Colonic mucosa (tissue), 4 donors: ENCODE results near the gene TUBA3E. TPM values are rescaled to one million over a fixed set of nuclear protein-coding genes. Genes with fewer than 3 reads are reported as not detected.
"Not testable (repeated sequence)": the region's sequence is repeated elsewhere in the genome, so short reads cannot be mapped to it uniquely, and the experiment has no call there.

Experiments used
- DNase-seq: peaks from one replicate; pipeline ENCODE4 v3.0.0-alpha.2; 2020
- H3K27ac ChIP-seq: fragments of 200-600 bp; one replicate; pipeline ENCODE4 v1.8.0; 2021
- H3K27me3 ChIP-seq: fragments of 200-600 bp; one replicate; pipeline ENCODE4 v1.8.0; 2021
- H3K36me3 ChIP-seq: fragments of 200-600 bp; one replicate; pipeline ENCODE4 v1.8.0; 2021
- H3K4me1 ChIP-seq: fragments of 200-600 bp; one replicate; pipeline ENCODE4 v1.8.0; 2021; ENCODE audit warnings: mild to moderate bottlenecking
- H3K4me3 ChIP-seq: fragments of 200-600 bp; one replicate; pipeline ENCODE4 v1.8.0; 2021
- H3K9ac ChIP-seq, 2 donors: one replicate each; pipeline ENCODE4 v1.7.0; 2013; ENCODE audit warnings: control low read depth in 2 of 2, low read depth in 2 of 2, low read length in 2 of 2
- H3K9me3 ChIP-seq: fragments of 200-600 bp; one replicate; pipeline ENCODE4 v1.8.0; 2021
- CTCF ChIP-seq: fragments of 200-600 bp; IDR thresholded peaks from one replicate; pipeline ENCODE4 v1.8.0; 2022; ENCODE audit warnings: antibody characterized with exemption, mild to moderate bottlenecking
- intact Hi-C: fragments of 100-400 bp; cut with DNase I; formaldehyde crosslinking; loops from one replicate; pipeline ENCODE4 v1.14.1; 2022
- total RNA-seq, 2 donors: library from RNA; stranded (reverse); fragmentation: NEBNext Ultra II Directional in 1 of 2; extraction: Animal tissue kit (Norgen Biotek cat#: 25700) in 1 of 2; gene quantifications; one replicate each; pipeline ENCODE4 v1.2.1, GENCODE V29; 2021
- donor health status: healthy.
- donor health status: DM: no; HTN: no; CAD: no.
- donor health status: DM: no; HTN: no; CAD: no.

The TUBA3E gene
- not detected for total RNA-seq

GRCh38 chr2:130198343-130198742 is at the start of gene TUBA3E:
Gene TUBA3E (minus strand): TSS chr2:130198439. CDS start chr2:130198360, 79 bp downstream.
- Histone ChIP-seq H3K4me3 (no peak within 1 kb of the TSS), H3K9ac (no peak within 1 kb of the TSS), H3K27ac (no peak within 1 kb of the TSS), H3K36me3 (no peaks in the 10 kb centered on the region), H3K4me1 (no peaks in the 10 kb centered on the region), H3K27me3 (no peaks in the 10 kb centered on the region), H3K9me3 (no peaks in the 10 kb centered on the region)
- DNase-seq = no peak
- no peak for TF ChIP-seq CTCF
- intact Hi-C loops = no loop called here

GRCh38 chr2:130246430-130246829 is 48.2 kb upstream of the TUBA3E start:
- DNase-seq = no peak
- TF ChIP-seq CTCF = no peak
- intact Hi-C loops = no loop called here
- Histone ChIP-seq H3K9me3 (no peaks in the 10 kb centered on the region), H3K4me3 (no peak overlapping the region), H3K9ac (no peak overlapping the region), H3K36me3 (no peaks in the 10 kb centered on the region), H3K27ac (no peak overlapping the region), H3K27me3 (no peaks in the 10 kb centered on the region), H3K4me1 (no peaks in the 10 kb centered on the region)

- intact Hi-C loops = no loop called here
- TF ChIP-seq CTCF = no peak
- Histone ChIP-seq H3K27me3 (no peaks in the 10 kb centered on the region), H3K4me3 (no peak overlapping the region), H3K9me3 (no peaks in the 10 kb centered on the region), H3K36me3 (no peaks in the 10 kb centered on the region), H3K4me1 (no peaks in the 10 kb centered on the region), H3K9ac (no peak overlapping the region), H3K27ac (no peak overlapping the region)
- no peak for DNase-seq
Observed at GRCh38 chr2:130245976-130246375, 47.7 kb upstream of the TUBA3E start.

- H3K27me3 ChIP-seq = no peaks in the 10 kb centered on the region
- no peak overlapping the region for H3K9ac ChIP-seq
- intact Hi-C loops = no loop called here
- no peaks in the 10 kb centered on the region for H3K9me3 ChIP-seq
- TF ChIP-seq CTCF = no peak
- H3K27ac ChIP-seq = no peak overlapping the region
- H3K36me3 ChIP-seq = no peaks in the 10 kb centered on the region
- no peak overlapping the region for H3K4me3 ChIP-seq
- H3K4me1 ChIP-seq = no peaks in the 10 kb centered on the region
- DNase-seq = no peak
Observed at GRCh38 chr2:130243359-130243758, 45.1 kb upstream of the TUBA3E start.

GRCh38 chr2:130241041-130241707 is 42.9 kb upstream of the TUBA3E start:
- H3K9ac ChIP-seq = no peak overlapping the region
- H3K4me1 ChIP-seq = no peaks in the 10 kb centered on the region
- TF ChIP-seq CTCF = no peak
- peak overlapping the region; percentile 80 for H3K27ac ChIP-seq
- no peaks in the 10 kb centered on the region for H3K27me3 ChIP-seq
- intact Hi-C loops = no loop called here
- H3K9me3 ChIP-seq = no peaks in the 10 kb centered on the region
- DNase-seq = peak; percentile 85
- no peak overlapping the region for H3K4me3 ChIP-seq
- no peaks in the 10 kb centered on the region for H3K36me3 ChIP-seq

GRCh38 chr2:130239581-130239980 is 41.3 kb upstream of the TUBA3E start:
- H3K9me3 ChIP-seq, H3K27me3 ChIP-seq, H3K36me3 ChIP-seq, H3K9ac ChIP-seq, H3K4me1 ChIP-seq, intact Hi-C loops, DNase-seq, H3K4me3 ChIP-seq: not testable (repeated sequence)
- H3K27ac ChIP-seq = peak overlapping the region; percentile 80

- H3K27ac ChIP-seq, H3K9ac ChIP-seq, intact Hi-C loops, H3K4me1 ChIP-seq, H3K36me3 ChIP-seq, H3K9me3 ChIP-seq, DNase-seq, H3K27me3 ChIP-seq, H3K4me3 ChIP-seq: not testable (repeated sequence)
Observed at GRCh38 chr2:130233066-130233465, 34.8 kb upstream of the TUBA3E start.
